ENCODE measurements around the gene ECHS1.

DNA sequence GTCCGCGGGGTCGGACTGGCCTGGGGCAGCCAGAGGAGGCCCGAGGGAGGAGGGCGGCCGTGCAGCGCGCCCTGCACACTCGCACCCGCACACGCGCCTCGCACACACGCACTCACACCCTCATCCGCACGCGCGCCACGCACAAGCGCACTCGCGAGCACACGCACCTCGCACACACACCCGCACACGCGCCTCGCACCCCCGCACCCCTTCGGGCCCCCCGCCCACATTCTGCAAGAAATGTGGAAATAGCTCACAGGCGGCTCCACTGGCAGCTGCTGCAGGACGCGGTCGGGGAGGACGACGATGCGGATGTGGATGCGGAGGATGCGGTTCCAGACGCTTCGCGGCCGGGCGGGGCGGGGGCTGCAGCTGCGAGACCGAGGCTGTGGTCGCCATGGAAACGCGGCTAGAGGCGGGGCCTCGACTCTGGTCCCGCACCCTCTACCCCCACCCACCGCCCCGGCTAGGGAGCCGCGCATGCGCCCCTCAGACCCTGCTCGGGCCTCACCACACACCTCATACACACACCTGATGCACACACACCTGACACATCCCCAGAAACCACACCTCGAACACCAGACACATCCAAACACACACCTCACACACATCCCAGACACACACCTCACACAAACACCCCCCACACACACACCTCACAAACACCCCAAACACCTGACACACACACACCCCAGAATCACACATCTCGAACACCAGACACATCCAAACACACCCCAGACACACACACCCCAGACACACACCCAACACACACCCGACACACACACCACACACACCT, 36.4 kb downstream of the ECHS1 start, which contains the start of gene CALY:
- TF ChIP-seq, protein P1, sequence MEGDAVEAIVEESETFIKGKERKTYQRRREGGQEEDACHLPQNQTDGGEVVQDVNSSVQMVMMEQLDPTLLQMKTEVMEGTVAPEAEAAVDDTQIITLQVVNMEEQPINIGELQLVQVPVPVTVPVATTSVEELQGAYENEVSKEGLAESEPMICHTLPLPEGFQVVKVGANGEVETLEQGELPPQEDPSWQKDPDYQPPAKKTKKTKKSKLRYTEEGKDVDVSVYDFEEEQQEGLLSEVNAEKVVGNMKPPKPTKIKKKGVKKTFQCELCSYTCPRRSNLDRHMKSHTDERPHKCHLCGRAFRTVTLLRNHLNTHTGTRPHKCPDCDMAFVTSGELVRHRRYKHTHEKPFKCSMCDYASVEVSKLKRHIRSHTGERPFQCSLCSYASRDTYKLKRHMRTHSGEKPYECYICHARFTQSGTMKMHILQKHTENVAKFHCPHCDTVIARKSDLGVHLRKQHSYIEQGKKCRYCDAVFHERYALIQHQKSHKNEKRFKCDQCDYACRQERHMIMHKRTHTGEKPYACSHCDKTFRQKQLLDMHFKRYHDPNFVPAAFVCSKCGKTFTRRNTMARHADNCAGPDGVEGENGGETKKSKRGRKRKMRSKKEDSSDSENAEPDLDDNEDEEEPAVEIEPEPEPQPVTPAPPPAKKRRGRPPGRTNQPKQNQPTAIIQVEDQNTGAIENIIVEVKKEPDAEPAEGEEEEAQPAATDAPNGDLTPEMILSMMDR (conservative IDR thresholded peaks at IDR 0.05; ENCODE audit: low read depth in 2 of 2) = no peak
- TF ChIP-seq NANOG (IDR thresholded peaks at IDR 0.05; ENCODE audit: borderline replicate concordance) (no peak), EZH2phosphoT487 (IDR thresholded peaks at IDR 0.05; ENCODE audit: unreplicated experiment) (no peak)

Measured in GM23338 (cell line).